SU-DHL-6 (cell line): Measurements from ENCODE around the gene ALOXE3.

ENCODE experiments used
- H2AFZ ChIP-seq: fragments of 200-600 bp; sonication (generic); 2 replicates; pipeline ENCODE4 v1.6.1; 2014; ENCODE audit warnings: low read depth, mild to moderate bottlenecking, moderate library complexity, mixed read lengths, antibody characterized with exemption, low read length; ENCODE audit not compliant: severe bottlenecking
- H3F3A ChIP-seq: fragments of 200-600 bp; shearing (Covaris generic); 2 replicates; pipeline ENCODE4 v1.6.0; 2016; ENCODE audit warnings: antibody characterized with exemption, mild to moderate bottlenecking; ENCODE audit not compliant: insufficient read depth
- H3K27ac ChIP-seq: fragments of 200-600 bp; sonication (generic); 2 replicates; pipeline ENCODE4 v1.5.1; 2016; ENCODE audit warnings: low read depth, mild to moderate bottlenecking, low read length, moderate library complexity, mixed read lengths
- H3K27me3 ChIP-seq: fragments of 200-600 bp; sonication (generic), shearing (Covaris generic); 2 replicates; pipeline ENCODE4 v1.6.0; 2014; ENCODE audit warnings: mild to moderate bottlenecking, low read length
- H3K36me3 ChIP-seq: fragments of 200-600 bp; sonication (generic); 2 replicates; pipeline ENCODE4 v1.6.1; 2014; ENCODE audit warnings: mild to moderate bottlenecking, low read length, mixed read lengths
- H3K4me2 ChIP-seq: fragments of 300-600, 200-600 bp; shearing (Covaris generic), sonication (generic); 2 replicates; pipeline ENCODE4 v1.6.0; 2014; ENCODE audit warnings: low read length, low read depth, mild to moderate bottlenecking; ENCODE audit not compliant: poor library complexity, severe bottlenecking
- H3K4me3 ChIP-seq: fragments of 200-600 bp; sonication (generic); 2 replicates; pipeline ENCODE4 v1.5.1; 2014; ENCODE audit warnings: antibody characterized with exemption, low read length, mild to moderate bottlenecking, mixed read lengths; ENCODE audit not compliant: insufficient read depth, poor library complexity, severe bottlenecking
- H3K79me2 ChIP-seq: fragments of 200-600 bp; sonication (generic); 2 replicates; pipeline ENCODE4 v1.6.1; 2014; ENCODE audit warnings: mild to moderate bottlenecking, low read length, moderate library complexity; ENCODE audit not compliant: insufficient read depth
- H3K9ac ChIP-seq: fragments of 200-600 bp; sonication (generic); 2 replicates; pipeline ENCODE4 v1.7.0; 2014; ENCODE audit warnings: mild to moderate bottlenecking, low read length
- H3K9me2 ChIP-seq: fragments of 200-600 bp; sonication (generic); replicated peaks from 2 replicates; pipeline ENCODE4 v1.6.1; 2014; ENCODE audit warnings: low read length; ENCODE audit not compliant: insufficient read depth
- H3K9me3 ChIP-seq: fragments of 200-600 bp; sonication (generic); 2 replicates; pipeline ENCODE4 v1.6.1; 2014; ENCODE audit warnings: low read length, mixed read lengths; ENCODE audit not compliant: insufficient read depth
- H4K20me1 ChIP-seq: fragments of 200-600 bp; sonication (generic); 2 replicates; pipeline ENCODE4 v1.6.1; 2014; ENCODE audit warnings: low read depth, mild to moderate bottlenecking, antibody characterized with exemption, low read length, moderate library complexity, mixed read lengths
- CTCF ChIP-seq: fragments of 200-600 bp; sonication (generic); IDR thresholded peaks from one replicate; pipeline ENCODE4 v1.5.1; 2017; ENCODE audit warnings: antibody characterized with exemption, mild to moderate bottlenecking, low read length, moderate library complexity; ENCODE audit not compliant: insufficient read depth, poor library complexity, severe bottlenecking
- EZH2phosphoT487 ChIP-seq: fragments of 200-600 bp; sonication (generic), shearing (Covaris generic); conservative IDR thresholded peaks from 2 replicates; pipeline ENCODE4 v1.6.1; 2018; ENCODE audit warnings: mild to moderate bottlenecking, antibody characterized with exemption, low read length, moderate library complexity, mixed read lengths

The ALOXE3 gene

GRCh38 chr17:8075574-8076342 is 42.6 kb downstream of the ALOXE3 start:
- Histone ChIP-seq H3K36me3 (no peaks in the 10 kb centered on the region), H3K9me2 (no peaks in the 10 kb centered on the region), H3K4me3 (no peak overlapping the region), H2AFZ (no peak overlapping the region), H3K27me3 (no peaks in the 10 kb centered on the region), H3F3A (no peaks in the 10 kb centered on the region), H3K9me3 (no peaks in the 10 kb centered on the region), H3K27ac (no peak overlapping the region), H3K79me2 (no peaks in the 10 kb centered on the region), H3K9ac (no peak overlapping the region), H3K4me2 (no peak overlapping the region), H4K20me1 (no peaks in the 10 kb centered on the region)
- TF ChIP-seq EZH2phosphoT487 = no peak
- no peak for TF ChIP-seq CTCF

GRCh38 chr17:8075081-8075480 is 43.2 kb downstream of the ALOXE3 start:
- Histone ChIP-seq H3K4me3 (no peak overlapping the region), H3K9me2 (no peaks in the 10 kb centered on the region), H3K9me3 (no peaks in the 10 kb centered on the region), H4K20me1 (no peaks in the 10 kb centered on the region), H3K36me3 (no peaks in the 10 kb centered on the region), H3K27me3 (no peaks in the 10 kb centered on the region), H3K4me2 (no peak overlapping the region), H3K79me2 (no peaks in the 10 kb centered on the region), H3F3A (no peaks in the 10 kb centered on the region), H2AFZ (no peak overlapping the region), H3K27ac (no peak overlapping the region), H3K9ac (no peak overlapping the region)
- TF ChIP-seq EZH2phosphoT487 = no peak
- TF ChIP-seq CTCF = no peak

- Histone ChIP-seq H3K36me3 (no peaks in the 10 kb centered on the region), H3K4me3 (no peak overlapping the region), H3F3A (no peaks in the 10 kb centered on the region), H2AFZ (no peak overlapping the region), H3K9me3 (no peaks in the 10 kb centered on the region), H3K79me2 (no peaks in the 10 kb centered on the region), H3K4me2 (no peak overlapping the region), H3K9me2 (no peaks in the 10 kb centered on the region), H3K27ac (no peak overlapping the region), H3K27me3 (no peaks in the 10 kb centered on the region), H3K9ac (no peak overlapping the region), H4K20me1 (no peaks in the 10 kb centered on the region)
- TF ChIP-seq CTCF (no peak), EZH2phosphoT487 (no peak)
These were observed 43.8 kb downstream of the ALOXE3 start for GRCh38 chr17:8074554-8074953.
